ENCODE results near the gene IQGAP3.

The IQGAP3 gene

DNA sequence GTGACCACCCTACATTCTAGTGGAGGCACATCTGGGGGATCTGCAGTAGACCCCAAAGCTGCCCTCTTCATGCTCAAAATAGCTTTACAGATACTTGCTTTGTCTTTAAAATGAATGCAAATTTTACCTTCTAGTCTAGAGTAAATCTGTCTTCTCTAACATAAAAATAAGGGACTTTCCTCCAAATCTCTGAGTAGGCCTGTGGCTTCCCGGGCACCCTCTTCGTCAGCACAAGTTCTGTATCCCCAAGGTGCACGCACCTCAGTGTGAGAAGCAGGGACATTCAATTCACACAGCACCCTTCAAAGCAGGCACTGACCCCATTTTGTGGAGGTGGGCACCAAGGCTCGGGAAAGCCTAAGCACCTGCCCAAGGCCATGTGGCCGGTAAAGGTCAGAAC, 90.8 kb downstream of the IQGAP3 start:
- no peak overlapping the region for H3K4me3 ChIP-seq
- H3K27ac ChIP-seq = peak overlapping the region in 1 of 2 donors; percentile 98
- no peak for DNase-seq (ENCODE audit: low spot score)
- no peak for TF ChIP-seq CTCF (IDR thresholded peaks at IDR 0.05)

GRCh38 chr1:156480411-156481192, 91.8 kb downstream of the IQGAP3 start:
- Histone ChIP-seq H3K27ac (peak overlapping the region; percentile 91 to 98), H3K4me3 (peak overlapping the region; percentile 40)
- no peak for DNase-seq (ENCODE audit: low spot score)
- TF ChIP-seq CTCF (IDR thresholded peaks at IDR 0.05) = no peak

DNA sequence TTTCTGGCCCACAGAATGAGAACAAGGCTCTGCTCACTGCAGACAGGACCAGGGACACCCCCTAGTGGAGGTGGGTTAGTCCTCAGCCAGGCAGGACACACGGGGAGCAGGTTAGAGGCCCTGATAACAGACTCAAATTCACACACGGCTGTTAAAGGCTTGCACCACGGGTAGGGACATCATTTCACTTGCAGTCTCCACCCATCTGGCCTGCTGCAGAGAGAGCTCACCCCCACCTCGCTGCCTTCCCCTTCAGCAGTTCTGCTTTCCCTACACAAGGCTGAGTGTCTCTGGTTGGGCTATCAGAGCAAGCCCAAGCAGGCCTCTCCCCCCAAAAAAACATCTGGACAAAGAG, 92.4 kb downstream of the IQGAP3 start:
- TF ChIP-seq CTCF (IDR thresholded peaks at IDR 0.05) = no peak
- H3K4me3 ChIP-seq = peak overlapping the region; percentile 21
- no peak for DNase-seq (ENCODE audit: low spot score)
- peak overlapping the region; percentile 91 to 98 for H3K27ac ChIP-seq

DNA sequence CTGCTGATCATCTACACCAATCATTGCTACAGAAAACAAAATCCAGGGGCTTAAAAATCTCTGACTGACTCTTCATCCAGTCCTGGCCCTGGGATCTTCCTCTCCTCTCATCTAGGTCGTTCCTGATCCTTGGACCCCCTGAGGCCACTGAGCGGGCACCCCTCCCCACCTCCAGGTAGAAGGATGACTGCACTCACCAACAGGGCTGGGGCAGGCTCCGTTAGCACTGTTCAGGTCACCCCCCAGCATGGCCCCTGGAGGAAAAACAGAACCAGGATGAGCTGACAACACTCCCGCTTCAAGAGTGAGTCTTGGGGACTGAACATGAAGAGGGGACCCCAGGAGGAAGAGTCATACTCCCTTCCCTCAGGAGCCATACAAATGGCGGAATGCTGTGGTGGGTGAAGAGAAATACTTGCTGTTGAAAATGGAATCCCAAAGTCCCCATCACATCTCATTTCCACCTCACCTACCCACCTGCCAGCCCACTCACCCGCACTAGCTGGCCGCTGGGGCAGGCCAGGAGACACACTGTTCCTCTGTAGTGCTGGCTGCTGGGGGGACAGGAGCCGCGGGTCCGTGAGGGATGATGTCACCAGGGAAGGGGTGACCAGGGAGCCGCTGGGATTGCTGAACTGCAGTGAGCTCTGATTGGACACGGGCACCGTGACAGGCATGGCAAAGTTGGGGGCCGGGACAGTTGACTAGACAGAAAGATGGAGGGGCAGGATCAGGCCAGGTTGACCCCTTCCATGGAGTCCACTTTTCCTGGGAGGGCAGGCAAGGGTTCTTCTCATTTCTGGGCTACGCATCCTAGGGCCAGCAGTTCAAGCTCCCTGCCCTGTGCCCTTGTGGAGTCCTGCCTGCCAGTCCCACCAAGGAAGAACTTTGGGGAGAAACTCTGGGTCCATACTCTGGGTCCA, 93.0 kb downstream of the IQGAP3 start:
- TF ChIP-seq CTCF (IDR thresholded peaks at IDR 0.05) = no peak
- no peak for DNase-seq (ENCODE audit: low spot score)
- Histone ChIP-seq H3K27ac (peak overlapping the region; percentile 91 to 98), H3K4me3 (no peak overlapping the region)

DNA sequence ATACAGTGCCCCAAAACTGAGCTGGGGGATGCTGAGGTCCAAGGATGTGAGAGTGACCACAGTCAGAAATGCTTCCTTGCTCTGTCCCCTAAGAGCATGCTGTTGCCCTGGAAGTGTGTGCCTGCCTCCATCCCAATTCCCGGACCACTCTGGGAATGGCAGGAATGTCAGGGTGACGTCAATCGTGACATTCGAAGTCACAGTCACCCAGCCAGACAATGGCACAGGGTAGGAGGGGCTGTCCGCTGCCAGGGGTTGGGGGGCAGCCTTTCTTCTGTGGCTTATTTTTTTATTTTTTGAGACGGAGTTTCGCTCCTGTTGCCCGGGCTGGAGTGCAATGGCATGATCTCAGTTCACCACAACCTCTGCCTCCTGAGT, 94.1 kb downstream of the IQGAP3 start:
- TF ChIP-seq CTCF (IDR thresholded peaks at IDR 0.05) = no peak
- Histone ChIP-seq H3K4me3 (no peak overlapping the region), H3K27ac (peak overlapping the region; percentile 91 to 98)
- peak; percentile 88 for DNase-seq (ENCODE audit: low spot score)

DNA sequence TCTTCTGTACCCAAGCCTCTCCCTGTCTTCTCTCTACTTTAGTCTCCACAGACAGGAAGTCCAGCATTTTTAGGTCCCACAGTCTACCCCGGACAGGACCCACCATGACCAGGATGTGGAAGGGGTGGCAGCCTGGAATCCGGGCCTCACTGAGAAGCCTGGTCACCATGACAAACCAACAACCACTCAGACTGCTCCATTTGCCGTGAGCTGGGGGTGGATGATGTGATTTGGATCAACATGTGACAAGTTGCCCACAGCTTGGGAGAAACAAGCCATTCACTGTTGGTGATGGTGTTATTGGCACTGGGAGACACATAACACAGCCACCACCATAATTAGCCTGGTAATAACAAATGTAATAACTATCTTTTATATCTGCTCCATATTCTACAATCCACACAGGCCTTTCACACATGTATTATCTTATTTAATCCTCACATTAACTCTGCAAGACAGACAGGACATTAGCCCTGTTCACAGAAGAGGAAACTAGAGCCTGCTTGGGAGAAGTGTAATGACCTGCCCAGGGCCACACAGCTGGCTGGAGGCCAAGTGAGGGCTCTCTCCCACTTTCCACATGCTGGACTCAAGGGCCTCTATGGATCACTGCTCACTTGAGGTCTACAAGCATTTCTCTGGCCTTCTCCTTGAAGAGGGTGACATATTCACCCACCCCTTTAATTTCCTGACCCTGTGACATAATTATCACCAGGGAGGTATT, 94.7 kb downstream of the IQGAP3 start:
- no peak for DNase-seq (ENCODE audit: low spot score)
- Histone ChIP-seq H3K4me3 (no peak overlapping the region), H3K27ac (peak overlapping the region; percentile 91 to 98)
- no peak for TF ChIP-seq CTCF (IDR thresholded peaks at IDR 0.05)

Measured in coronary artery (tissue), 2 donors.